ENCODE data around the gene ZNF511.

DNA sequence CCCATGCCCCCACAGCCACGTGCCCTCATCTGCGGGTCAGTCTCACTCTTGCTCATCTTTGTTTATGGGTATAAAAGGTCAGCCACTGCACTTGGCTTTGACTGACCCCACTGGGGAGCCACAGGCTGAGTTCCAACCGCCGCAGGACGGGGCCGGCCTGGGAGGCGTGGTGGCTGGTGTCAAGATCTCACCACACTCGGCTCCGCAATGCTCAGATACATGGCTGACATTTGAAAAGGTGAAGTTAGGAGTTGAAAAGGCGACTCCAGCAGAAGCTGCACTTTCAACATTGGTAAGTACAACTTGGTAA, 14.9 kb upstream of the ZNF511 start:
- TF ChIP-seq, protein P1, sequence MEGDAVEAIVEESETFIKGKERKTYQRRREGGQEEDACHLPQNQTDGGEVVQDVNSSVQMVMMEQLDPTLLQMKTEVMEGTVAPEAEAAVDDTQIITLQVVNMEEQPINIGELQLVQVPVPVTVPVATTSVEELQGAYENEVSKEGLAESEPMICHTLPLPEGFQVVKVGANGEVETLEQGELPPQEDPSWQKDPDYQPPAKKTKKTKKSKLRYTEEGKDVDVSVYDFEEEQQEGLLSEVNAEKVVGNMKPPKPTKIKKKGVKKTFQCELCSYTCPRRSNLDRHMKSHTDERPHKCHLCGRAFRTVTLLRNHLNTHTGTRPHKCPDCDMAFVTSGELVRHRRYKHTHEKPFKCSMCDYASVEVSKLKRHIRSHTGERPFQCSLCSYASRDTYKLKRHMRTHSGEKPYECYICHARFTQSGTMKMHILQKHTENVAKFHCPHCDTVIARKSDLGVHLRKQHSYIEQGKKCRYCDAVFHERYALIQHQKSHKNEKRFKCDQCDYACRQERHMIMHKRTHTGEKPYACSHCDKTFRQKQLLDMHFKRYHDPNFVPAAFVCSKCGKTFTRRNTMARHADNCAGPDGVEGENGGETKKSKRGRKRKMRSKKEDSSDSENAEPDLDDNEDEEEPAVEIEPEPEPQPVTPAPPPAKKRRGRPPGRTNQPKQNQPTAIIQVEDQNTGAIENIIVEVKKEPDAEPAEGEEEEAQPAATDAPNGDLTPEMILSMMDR (IDR thresholded peaks at IDR 0.05; ENCODE audit: insufficient read depth, low read length, poor library complexity, severe bottlenecking) = no peak
- TF ChIP-seq EZH2phosphoT487 (conservative IDR thresholded peaks at IDR 0.05; ENCODE audit: low read length) = no peak

All from SU-DHL-6 (cell line).